Ectodermal cell (in vitro differentiated cells): ENCODE data around the gene LYRM4.

Experiments
- H3K27ac ChIP-seq: 2 replicates; pipeline ENCODE4 v1.7.0; 2013; ENCODE audit warnings: mild to moderate bottlenecking, low read depth, low read length; ENCODE audit not compliant: insufficient read depth, poor library complexity, severe bottlenecking
- H3K27me3 ChIP-seq: 2 replicates; pipeline ENCODE4 v1.7.0; 2013; ENCODE audit warnings: mild to moderate bottlenecking, low read length; ENCODE audit not compliant: insufficient read depth, control insufficient read depth, poor library complexity, severe bottlenecking
- H3K36me3 ChIP-seq: one replicate; pipeline ENCODE4 v1.7.0; 2013; ENCODE audit warnings: low read length; ENCODE audit not compliant: control insufficient read depth, insufficient read depth
- H3K4me1 ChIP-seq: one replicate; pipeline ENCODE4 v1.7.0; 2013; ENCODE audit warnings: low read length; ENCODE audit not compliant: control insufficient read depth, insufficient read depth
- H3K4me3 ChIP-seq: 2 replicates; pipeline ENCODE4 v1.7.0; 2013; ENCODE audit warnings: low read depth, low read length, control low read depth; ENCODE audit not compliant: insufficient read depth
- H3K9me3 ChIP-seq: 2 replicates; pipeline ENCODE4 v1.7.0; 2013; ENCODE audit warnings: mild to moderate bottlenecking, low read length, moderate library complexity; ENCODE audit not compliant: control insufficient read depth
- WGBS, 2 experiments: methylation state at CpG; one replicate each; pipeline ENCODE4 v1.1.7; 2013; ENCODE audit warnings: missing lambda C conversion rate in 2 of 2; 5-methylcytosine and 5-hydroxymethylcytosine counted together

The LYRM4 gene

GRCh38 chr6:5282191-5282623, 21.5 kb upstream of the LYRM4 start:
- H3K27me3 ChIP-seq, result no peaks in the 10 kb centered on the region
- H3K9me3 ChIP-seq, result no peaks in the 10 kb centered on the region
- WGBS, 2 experiments, result 80 to 83% methylated on average over 9 of the region's 9 CpGs
- H3K4me3 ChIP-seq, result no peak overlapping the region
- no peaks in the 10 kb centered on the region for H3K36me3 ChIP-seq
- H3K27ac ChIP-seq, result no peak overlapping the region
- no peaks in the 10 kb centered on the region for H3K4me1 ChIP-seq

DNA sequence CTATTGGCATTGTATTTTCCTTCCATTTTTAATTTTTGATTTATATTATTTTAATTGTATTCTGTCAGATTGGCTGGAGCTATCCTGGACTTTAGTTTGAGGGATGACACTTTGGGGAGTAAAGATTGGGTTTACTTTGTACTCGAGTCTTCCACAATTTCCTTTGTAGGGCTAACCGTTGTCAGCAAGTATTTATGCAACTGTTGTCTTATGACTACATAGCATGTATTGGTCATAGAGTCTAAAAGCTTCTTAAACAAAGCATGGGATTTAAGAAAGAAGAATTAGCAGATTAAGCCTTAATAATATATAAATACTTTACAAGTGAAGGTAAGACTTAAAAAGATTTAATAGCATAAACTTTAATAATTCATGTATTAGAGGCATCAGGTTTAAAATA, 20.2 kb upstream of the LYRM4 start:
- WGBS, 2 experiments, result 92 to 97% methylated on average over 2 of the region's 2 CpGs
- Histone ChIP-seq H3K4me1 (no peaks in the 10 kb centered on the region), H3K27me3 (no peaks in the 10 kb centered on the region), H3K4me3 (no peak overlapping the region), H3K27ac (no peak overlapping the region), H3K36me3 (no peaks in the 10 kb centered on the region), H3K9me3 (no peaks in the 10 kb centered on the region)

DNA sequence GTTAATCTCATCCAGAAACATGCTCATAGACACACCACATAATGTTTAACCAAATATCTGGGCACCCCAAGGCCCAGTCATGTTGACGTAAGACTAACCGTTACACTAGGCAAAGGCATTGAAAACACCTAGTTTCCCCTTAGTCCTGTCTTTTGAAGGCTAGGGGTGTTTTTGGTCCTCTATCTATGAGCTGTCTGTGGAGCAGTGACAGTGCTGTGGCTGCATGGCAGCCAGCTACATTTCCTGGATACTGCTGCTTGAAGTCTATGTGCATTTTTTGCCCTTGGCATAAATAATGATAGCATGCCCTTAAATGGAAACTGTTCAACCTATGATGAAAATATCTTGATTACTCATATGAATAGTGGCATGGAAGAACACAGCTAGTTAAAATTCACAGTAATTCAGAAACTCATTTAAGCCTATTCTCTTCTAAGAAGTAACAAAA, 19.2 kb upstream of the LYRM4 start:
- Histone ChIP-seq H3K27ac (no peak overlapping the region), H3K4me1 (no peaks in the 10 kb centered on the region), H3K4me3 (no peak overlapping the region), H3K9me3 (no peaks in the 10 kb centered on the region), H3K27me3 (no peaks in the 10 kb centered on the region), H3K36me3 (no peaks in the 10 kb centered on the region)
- WGBS, 2 experiments, result 92 to 96% methylated on average over 2 of the region's 2 CpGs

DNA sequence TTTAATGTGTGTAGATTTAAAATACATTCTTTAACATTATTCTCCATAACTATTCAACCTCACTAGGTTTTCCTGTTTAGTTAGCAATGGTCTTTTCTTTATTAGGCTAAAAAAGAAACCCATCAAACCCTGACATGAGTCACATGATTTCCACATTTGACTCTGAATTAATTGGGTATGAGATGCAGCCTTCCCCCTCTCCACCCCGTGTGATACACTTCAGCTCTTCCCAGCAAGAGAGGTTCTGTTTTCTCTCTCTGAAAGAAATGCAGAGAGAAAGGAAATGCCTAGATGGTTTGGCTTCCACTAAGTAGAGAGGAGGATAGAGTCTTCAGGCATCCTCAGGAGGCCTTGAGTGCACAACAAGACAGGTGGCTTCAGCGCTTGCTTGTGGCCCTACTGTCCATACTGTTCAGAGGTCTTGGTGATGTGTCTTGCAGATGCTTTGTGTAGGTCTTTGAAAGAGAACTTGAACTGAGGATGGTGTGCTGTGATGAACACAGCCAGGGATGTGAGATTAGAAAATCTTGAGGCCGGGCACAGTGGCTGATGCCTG, 17.9 kb upstream of the LYRM4 start:
- no peak overlapping the region for H3K4me3 ChIP-seq
- no peaks in the 10 kb centered on the region for H3K27me3 ChIP-seq
- WGBS, 2 experiments, result 64 to 70% methylated on average over 3 of the region's 3 CpGs
- no peaks in the 10 kb centered on the region for H3K9me3 ChIP-seq
- no peaks in the 10 kb centered on the region for H3K36me3 ChIP-seq
- no peak overlapping the region for H3K27ac ChIP-seq
- H3K4me1 ChIP-seq, result no peaks in the 10 kb centered on the region

- Histone ChIP-seq H3K4me3 (no peak overlapping the region), H3K27ac (no peak overlapping the region), H3K36me3 (no peaks in the 10 kb centered on the region), H3K9me3 (no peaks in the 10 kb centered on the region), H3K4me1 (no peaks in the 10 kb centered on the region), H3K27me3 (no peaks in the 10 kb centered on the region)
- WGBS, 2 experiments, result 83 to 90% methylated on average over 5 of the region's 5 CpGs
These were observed 17.3 kb upstream of the LYRM4 start for GRCh38 chr6:5278047-5278446.

DNA sequence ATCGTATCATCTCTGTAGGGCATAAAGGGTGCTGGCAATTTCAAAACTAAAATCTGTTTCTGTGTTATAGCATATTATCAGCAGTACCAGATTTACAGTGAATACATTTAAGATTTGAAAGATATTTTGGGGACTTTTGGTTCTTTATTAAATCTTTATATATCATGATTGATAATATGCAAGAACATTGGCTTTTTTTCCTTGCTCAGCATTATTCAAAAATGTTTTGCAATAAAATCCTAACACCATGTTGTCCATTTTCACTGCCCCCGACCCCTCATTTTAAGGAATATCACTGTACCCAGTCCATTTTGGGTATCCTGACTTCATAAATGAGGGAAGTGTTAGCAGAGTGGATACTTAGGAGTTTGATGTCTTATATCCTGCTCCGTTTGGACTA, 16.8 kb upstream of the LYRM4 start:
- 90 to 95% methylated on average over 2 to 3 of the region's 3 CpGs for WGBS, 2 experiments
- H3K27ac ChIP-seq, result no peak overlapping the region
- H3K4me3 ChIP-seq, result no peak overlapping the region
- no peaks in the 10 kb centered on the region for H3K4me1 ChIP-seq
- no peaks in the 10 kb centered on the region for H3K27me3 ChIP-seq
- no peaks in the 10 kb centered on the region for H3K36me3 ChIP-seq
- H3K9me3 ChIP-seq, result no peaks in the 10 kb centered on the region

GRCh38 chr6:5276581-5276980, 15.8 kb upstream of the LYRM4 start:
- Histone ChIP-seq H3K36me3 (no peaks in the 10 kb centered on the region), H3K9me3 (no peaks in the 10 kb centered on the region), H3K4me3 (no peak overlapping the region), H3K27me3 (no peaks in the 10 kb centered on the region), H3K27ac (no peak overlapping the region), H3K4me1 (no peaks in the 10 kb centered on the region)
- WGBS, 2 experiments, result 63 to 76% methylated on average over 2 of the region's 2 CpGs

- no peak overlapping the region for H3K27ac ChIP-seq
- H3K36me3 ChIP-seq, result no peaks in the 10 kb centered on the region
- H3K4me3 ChIP-seq, result no peak overlapping the region
- WGBS, 2 experiments, result no CpG with 5 or more reads among the region's 2 CpGs
- no peaks in the 10 kb centered on the region for H3K4me1 ChIP-seq
- no peaks in the 10 kb centered on the region for H3K27me3 ChIP-seq
- H3K9me3 ChIP-seq, result no peaks in the 10 kb centered on the region
These were observed 14.7 kb upstream of the LYRM4 start for GRCh38 chr6:5275497-5275896.

DNA sequence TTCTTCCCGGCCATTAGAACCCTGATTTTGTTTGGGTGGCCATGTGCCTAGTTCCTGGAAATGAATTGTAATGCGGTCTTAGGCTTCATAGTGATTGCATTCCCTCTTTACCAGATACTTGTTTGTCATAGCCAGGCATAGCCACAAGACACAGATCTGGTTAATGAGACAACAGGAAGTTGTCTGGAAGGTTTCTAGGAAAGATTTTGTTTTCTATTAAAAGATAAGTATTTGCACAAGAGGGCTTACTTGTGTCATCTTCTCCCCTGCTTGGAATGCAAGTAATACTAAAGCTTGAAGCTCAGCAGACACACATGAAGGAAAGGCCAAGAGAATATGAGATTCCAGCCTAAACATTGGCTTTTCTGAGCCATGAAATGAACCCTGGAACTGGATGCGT, 13.5 kb upstream of the LYRM4 start:
- no peaks in the 10 kb centered on the region for H3K27me3 ChIP-seq
- no peaks in the 10 kb centered on the region for H3K36me3 ChIP-seq
- no peaks in the 10 kb centered on the region for H3K4me1 ChIP-seq
- no peak overlapping the region for H3K27ac ChIP-seq
- H3K4me3 ChIP-seq, result no peak overlapping the region
- H3K9me3 ChIP-seq, result no peaks in the 10 kb centered on the region
- WGBS, 2 experiments, result 93 to 98% methylated on average over 3 of the region's 3 CpGs

GRCh38 chr6:5271926-5272325, 11.2 kb upstream of the LYRM4 start:
- H3K4me1 ChIP-seq, result no peaks in the 10 kb centered on the region
- no peaks in the 10 kb centered on the region for H3K9me3 ChIP-seq
- H3K27me3 ChIP-seq, result no peaks in the 10 kb centered on the region
- no peaks in the 10 kb centered on the region for H3K36me3 ChIP-seq
- 99 to 100% methylated on average over 4 to 5 of the region's 6 CpGs for WGBS, 2 experiments
- H3K4me3 ChIP-seq, result no peak overlapping the region
- H3K27ac ChIP-seq, result no peak overlapping the region
